HG02852 (cell line): ENCODE data around the gene TYMP.
"Not testable (repeated sequence)": the region's sequence is repeated elsewhere in the genome, so short reads cannot be mapped to it uniquely, and the experiment has no call there.

Experiments
- ATAC-seq: cut with Tn5 transposase; IDR thresholded peaks from one replicate; pipeline ENCODE4 v1.9.1; 2021; ENCODE audit warnings: mild to moderate bottlenecking, moderate library complexity; ENCODE audit not compliant: unreplicated experiment

Gene TYMP

GRCh38 chr22:50542416-50542927, 12.7 kb upstream of the TYMP start:
- no peak for ATAC-seq

- not testable (repeated sequence) for ATAC-seq
These were observed 11.8 kb upstream of the TYMP start for GRCh38 chr22:50541667-50542026.

GRCh38 chr22:50540381-50540780, 10.6 kb upstream of the TYMP start:
- no peak for ATAC-seq

- ATAC-seq = no peak
These were observed 8.0 kb upstream of the TYMP start for GRCh38 chr22:50537765-50538164.

- ATAC-seq = no peak
These were observed 6.4 kb upstream of the TYMP start for GRCh38 chr22:50536226-50536625.

DNA sequence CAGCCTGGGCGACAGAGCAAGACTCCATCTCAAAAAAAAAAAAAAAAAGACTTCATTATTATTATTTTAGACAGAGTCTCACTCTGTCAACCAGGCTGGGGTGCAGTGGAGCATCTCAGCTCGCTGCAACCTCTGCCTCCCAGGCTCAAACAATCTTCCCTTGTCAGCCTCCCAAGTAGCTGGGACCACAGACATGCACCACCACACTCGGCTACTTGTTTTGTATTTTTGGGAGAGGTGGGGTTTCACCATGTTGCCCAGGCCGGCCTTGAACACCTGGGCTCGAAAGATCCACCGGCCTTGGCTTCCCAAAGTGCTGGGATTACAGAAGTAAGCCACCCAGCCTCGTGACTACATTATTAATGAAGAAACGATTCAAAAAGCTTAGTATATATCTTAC, 5.3 kb upstream of the TYMP start:
- no peak for ATAC-seq

DNA sequence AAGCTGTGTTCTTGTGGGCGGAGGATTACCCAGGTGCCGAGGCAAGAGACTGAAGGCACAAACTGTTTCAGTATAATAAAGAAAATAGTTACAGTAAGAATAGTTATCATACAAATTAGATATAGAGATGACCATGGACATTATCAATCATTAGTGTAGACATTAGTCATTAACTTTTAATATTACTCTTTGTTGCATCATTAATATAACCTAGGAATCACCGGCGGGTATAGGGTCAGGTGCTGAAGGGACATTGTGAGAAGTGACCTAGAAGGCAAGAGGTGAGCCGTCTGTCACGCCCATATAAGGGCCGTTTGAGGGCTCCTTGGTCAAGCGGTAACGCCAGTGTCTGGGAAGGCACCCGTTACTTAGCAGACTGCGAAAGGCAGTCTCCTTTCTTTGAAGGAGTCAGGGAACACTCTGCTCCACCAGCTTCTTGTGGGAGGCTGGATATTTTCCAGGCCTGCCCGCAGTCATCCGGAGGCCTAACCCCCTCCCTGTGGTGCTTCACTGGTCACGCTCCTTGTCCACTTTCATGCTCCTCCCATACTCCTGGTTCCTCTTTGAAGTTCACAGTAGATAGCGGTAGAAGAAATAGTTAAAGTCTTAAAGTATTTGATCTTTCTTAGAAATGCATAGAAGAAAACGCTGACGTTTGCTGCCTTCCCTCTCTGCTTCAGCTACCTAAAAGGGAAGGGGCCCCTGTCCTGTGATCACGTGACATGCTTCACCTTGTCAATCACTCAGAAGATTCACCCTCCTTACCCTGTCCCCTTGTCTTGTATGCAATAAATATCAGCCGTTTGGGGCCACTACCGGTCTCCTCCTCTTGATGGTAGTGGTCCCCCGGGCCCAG, 4.3 kb upstream of the TYMP start:
- ATAC-seq = not testable (repeated sequence)

- ATAC-seq = no peak
These were observed 3.3 kb upstream of the TYMP start for GRCh38 chr22:50532824-50533796.

GRCh38 chr22:50531962-50532674, 2.3 kb upstream of the TYMP start:
- no peak for ATAC-seq

GRCh38 chr22:50531546-50531961, 1.7 kb upstream of the TYMP start:
- ATAC-seq = no peak

DNA sequence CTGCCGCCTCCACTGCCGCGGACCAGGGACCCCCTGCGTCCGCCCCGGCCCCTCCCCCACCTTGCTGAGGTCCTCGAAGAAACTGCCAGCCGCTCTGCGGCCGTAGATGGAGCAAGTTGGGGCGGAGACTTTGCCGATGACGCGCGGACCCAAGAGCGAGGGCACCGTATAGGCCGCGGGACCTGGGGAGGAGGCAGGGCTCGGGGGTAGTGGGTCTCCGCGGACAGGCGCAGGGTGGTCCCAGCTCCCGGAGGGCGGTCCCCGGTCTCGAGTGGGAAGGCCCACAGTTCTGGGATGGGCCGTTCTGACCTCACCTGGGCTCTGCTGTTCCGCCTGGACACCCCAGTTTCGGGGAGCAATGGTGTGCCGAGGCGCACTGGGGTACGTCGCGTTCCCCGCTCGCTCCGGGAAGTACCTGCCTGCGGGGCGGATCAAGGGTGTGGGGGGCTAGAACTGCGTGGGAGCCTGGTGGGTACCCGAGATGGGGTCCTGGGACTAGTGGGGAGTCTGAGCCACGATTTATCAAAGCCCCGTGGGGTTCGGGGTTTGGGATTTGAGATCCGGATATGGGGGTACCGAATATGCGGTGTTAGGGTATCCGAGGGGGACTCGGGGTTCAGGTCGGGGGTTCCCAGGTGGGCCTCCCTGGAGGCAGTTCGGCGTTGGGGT, 1.2 kb upstream of the TYMP start:
- ATAC-seq = no peak

- ATAC-seq = no peak
These were observed 716 bp upstream of the TYMP start for GRCh38 chr22:50530580-50530876.

DNA sequence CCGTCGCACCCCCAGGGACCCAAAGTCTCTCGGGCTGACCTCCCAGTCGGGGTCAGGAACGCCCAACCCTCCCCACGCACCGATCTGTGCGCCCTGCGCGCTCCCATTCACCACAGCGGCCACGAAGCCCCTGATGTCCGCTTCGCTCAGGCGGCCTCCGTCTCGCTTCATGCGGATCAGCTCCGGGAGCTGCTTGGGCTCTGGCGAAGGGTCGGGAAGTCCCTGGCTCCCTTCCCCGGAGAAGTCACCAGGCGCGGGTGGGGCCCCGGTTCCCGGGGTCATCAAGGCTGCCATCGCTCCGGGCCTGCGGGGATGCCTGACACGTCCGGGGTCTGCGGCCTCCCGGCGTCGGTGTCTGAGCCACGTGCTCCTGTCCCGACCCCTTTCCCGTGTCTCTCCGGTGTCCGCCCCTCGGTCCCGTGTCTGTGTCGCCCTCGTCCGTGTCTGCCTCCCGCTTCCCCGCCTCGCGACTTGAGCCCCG, 356 bp downstream of the TYMP start:
- no peak for ATAC-seq

GRCh38 chr22:50528682-50529415, 963 bp downstream of the TYMP start:
- no peak for ATAC-seq

DNA sequence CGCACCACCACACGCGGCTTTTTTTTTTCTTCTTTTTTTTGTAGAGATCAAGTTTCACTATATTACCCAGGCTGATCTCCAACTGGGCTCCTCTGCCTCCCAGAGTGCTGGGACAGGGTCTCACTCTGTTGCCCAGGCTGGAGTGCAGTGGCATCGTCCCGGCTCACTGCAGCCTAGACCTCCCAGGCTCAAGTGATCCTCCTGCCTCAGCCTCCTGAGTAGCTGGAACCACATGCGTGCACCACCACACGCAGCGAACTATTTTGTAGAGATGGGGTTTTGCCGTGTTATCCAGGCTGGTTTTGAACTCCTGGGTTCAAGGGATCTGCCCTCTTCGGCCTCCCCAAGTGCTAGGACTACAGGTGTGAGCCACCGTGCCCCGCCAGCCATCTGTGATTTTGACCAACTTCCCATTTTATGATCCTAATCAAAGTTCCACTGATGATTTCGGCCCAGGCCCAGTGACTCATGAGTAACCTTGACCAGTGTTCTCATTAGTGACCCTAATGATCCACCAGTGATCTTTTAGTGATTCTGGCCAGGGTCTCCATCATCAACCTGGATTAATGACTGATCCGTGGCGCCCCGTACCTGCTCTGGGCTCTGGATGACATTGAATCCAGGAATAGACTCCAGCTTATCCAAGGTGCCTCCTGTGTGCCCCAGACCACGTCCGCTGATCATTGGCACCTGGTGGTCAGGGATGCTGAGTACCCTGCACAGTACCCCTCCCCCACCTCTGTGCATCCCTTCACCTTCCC, 1.7 kb downstream of the TYMP start:
- ATAC-seq = no peak

GRCh38 chr22:50526834-50527801, 2.7 kb downstream of the TYMP start:
- ATAC-seq = no peak

DNA sequence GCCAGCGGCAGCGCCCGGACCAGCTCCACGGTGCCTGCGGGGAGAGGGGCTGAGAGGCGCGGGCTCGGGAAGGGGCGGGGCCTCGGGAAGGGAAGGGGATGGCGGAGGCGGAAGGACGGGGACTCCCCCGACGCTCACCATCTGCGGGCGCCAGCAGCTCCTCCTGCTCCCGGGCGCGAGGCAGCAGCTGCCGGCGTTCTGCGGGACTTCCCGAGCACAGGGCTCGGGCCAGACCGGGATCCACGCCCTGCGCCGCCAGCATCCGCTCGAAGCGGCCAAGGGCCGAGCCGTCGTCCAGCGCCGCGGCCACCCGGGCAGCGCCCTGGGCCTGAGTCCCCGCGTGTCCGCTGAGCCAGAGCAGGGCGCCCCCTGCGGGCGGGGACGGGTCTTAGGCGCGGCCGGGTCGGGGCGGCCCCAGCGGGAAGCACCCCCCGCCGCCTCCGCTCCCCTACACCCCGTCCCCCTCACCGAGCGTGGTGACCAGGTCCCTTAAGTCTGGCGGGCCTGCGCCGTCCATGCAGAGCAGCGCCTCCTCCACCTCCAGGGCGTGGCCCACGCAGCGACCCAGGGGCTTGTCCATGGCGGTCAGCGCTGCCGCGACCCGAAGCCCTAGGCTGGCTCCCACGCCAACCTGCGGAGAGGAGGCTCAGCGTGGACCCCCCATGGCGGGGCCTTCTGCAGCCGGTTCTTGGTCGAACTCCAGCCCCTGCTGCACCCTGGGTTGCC, 3.5 kb downstream of the TYMP start:
- ATAC-seq = peak; percentile 23

- ATAC-seq = peak; percentile 16
These were observed 4.0 kb downstream of the TYMP start for GRCh38 chr22:50525858-50526107.
